Effector CD8-positive, alpha-beta T cell (primary cell): ENCODE data around the gene ALOX15.
"Not testable (repeated sequence)": the region's sequence is repeated elsewhere in the genome, so short reads cannot be mapped to it uniquely, and the experiment has no call there.

Experiments
- DNase-seq: peaks from one replicate; lab custom pipeline; 2025; lab: John Stamatoyannopoulos, UW
- total RNA-seq, 4 experiments: gene quantifications; one replicate each; lab custom pipeline; 2026; lab: John Stamatoyannopoulos, UW

ALOX15 gene, protein sequence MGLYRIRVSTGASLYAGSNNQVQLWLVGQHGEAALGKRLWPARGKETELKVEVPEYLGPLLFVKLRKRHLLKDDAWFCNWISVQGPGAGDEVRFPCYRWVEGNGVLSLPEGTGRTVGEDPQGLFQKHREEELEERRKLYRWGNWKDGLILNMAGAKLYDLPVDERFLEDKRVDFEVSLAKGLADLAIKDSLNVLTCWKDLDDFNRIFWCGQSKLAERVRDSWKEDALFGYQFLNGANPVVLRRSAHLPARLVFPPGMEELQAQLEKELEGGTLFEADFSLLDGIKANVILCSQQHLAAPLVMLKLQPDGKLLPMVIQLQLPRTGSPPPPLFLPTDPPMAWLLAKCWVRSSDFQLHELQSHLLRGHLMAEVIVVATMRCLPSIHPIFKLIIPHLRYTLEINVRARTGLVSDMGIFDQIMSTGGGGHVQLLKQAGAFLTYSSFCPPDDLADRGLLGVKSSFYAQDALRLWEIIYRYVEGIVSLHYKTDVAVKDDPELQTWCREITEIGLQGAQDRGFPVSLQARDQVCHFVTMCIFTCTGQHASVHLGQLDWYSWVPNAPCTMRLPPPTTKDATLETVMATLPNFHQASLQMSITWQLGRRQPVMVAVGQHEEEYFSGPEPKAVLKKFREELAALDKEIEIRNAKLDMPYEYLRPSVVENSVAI
- 0 to 0.18 (median 0) reads per million in 4 experiments for total RNA-seq

DNA sequence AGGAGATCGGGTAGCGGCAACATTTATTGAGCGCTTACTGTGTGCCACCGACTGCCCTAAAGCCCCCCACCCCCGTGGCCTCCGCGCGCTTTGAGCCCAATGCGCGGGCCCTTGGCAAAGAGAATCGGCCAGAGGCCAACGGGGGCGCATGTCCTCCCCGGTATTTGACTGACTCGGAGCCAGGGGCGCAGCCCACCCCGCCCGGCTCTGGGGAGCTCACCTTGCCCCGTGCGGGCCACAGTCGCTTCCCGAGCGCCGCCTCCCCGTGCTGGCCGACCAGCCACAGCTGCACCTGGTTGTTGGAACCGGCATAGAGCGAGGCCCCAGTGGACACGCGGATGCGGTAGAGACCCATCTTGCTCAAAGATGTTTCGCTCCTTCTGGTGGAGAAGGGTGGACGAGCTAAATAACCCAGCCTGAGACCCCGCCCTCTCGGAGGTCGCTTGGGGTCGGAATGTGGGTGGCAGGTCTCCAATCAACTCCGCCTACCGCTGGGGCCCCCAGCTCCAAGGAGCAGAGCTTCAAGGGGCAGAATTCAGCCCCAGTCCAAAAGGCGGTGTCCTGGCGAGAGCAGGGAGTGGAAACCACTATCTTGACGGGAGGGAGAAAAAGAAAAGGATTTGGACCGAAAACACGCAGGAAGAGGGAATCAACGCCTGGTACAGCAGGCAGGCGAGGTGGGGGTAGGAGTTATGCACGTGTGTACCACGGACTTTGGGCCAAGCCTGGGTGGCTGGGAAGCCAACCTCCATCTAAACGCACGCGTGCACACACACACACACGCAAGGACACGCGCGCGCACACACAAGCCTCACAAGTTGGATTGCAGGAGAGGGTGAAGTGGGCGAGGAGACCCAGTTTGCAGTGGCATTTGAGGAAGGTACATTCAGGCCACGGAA, at the start of gene ALOX15:
ALOX15 (minus strand) TSS at position 382 of the 899 bp plus-strand sequence; CDS start at position 355, 27 bp downstream.
- DNase-seq = no peak

DNA sequence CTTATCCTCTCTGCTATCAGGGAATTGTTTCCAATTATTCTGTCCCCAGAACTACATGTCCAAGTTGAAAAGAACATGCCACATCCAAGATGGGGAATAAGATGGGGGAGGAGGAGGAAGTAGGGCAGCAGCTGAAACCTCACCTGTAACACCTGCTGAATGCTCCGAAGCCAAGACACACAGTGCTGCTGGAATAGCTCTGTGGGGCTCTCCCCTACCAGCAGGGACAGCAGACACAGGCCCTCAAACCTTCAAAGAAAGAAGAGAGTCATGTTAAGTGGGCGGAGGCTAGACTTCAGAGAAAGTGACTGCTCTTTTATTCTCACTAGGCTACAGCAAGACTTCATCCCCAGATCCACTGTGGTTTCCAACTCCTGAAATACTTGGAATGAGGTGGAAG, 49.3 kb upstream of the ALOX15 start:
- no peak for DNase-seq

DNA sequence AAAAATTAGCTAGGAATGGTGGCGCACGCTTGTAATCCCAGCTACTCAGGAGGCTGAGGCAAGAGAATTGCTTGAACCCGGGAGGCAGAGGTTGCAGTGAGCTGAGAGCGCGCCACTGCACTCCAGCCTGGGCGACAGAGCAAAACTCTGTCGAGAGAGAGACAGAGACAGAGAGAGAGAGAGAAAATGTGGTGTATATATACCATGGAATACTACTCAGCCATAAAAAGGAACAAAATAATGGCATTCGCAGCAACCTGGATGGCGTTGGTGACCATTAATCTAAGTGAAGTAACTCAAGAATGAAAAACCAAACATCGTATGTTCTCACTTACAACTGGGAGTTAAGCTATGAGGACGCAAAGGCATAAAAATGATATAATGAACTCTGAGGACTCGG, 48.4 kb upstream of the ALOX15 start:
- not testable (repeated sequence) for DNase-seq

DNA sequence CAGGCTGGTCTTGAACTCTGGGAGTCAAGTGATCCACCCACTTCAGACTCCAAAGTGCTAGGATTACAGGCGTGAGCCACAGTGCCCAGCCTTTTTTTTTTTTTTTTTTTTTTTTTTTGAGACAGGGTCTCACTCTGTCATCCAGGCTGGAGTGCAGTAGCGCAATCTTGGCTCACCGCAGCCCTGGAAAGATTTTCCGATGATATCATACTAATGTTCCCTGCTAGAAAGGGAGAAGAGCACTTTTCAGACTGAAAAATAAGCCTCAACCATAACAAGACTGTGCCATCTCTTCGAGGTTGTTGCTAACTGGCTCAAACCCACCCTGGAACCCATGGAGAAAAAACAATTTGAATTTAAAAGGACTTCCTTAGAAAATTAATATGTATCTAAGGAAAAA, 42.3 kb upstream of the ALOX15 start:
- DNase-seq = not testable (repeated sequence)

DNA sequence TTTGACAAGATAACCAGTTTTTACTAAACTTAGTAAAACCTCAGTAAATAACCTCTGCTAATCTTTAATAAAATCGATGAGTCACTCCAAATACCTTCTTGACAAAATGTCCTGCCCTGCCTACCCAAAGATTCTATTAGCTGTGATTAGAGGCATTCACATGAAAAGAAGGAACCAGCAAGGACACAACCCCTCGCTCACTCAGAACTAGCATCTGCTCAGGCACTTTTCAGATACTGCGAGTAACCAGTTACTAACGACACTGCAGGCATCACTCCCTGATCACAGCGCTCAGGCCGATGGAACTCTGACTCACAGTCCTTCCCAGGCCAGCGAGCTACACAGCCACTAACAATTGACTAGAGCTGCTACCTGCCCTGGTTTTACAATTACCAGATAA, 38.2 kb upstream of the ALOX15 start:
- no peak for DNase-seq

DNA sequence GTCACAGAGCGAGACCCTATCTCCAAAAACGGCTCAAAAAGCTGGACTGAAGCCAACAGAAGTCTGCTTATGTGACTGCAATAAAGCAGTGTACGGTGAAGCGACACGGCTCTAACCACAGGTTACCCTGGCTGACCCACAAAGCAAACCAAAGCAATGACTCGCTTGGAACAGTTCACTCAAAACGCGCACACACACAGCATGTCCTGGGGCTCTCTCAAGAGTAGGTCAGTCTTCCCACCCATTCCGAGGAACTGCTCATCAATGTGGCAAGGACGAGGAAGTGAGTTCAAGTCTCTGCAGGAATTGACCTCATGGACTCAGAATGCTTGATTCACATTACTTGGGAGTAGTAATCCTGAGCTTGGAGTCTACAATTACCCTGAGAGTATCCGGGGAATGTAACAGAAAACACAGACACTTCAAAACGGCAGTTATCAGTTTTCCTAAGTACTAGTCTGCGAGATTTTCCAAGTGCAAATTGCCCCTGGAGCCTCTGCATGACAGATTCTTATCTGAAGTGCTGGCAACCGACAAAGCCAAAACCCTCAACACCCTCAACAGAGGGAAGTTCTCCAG, 37.1 kb upstream of the ALOX15 start:
- DNase-seq = no peak

DNA sequence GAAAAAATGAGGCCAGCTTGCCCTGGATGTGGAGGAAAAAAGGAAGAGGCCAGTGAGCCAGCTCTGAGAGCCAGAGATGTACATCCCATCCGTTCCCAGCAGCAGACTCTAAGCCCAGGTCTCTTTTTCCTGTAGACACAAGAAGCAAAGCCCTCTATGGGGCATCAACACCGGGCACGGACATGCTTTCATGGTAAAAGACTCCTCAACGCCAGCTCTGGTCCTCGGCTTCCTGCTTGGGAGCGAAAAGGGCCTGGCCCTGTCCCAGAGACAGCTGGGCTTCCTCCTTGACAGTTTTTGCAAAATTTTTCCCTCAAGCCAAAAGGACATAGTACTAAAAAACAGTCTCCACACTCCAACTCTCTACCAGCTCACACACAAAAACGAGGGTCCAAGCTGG, 35.3 kb upstream of the ALOX15 start:
- no peak for DNase-seq

DNA sequence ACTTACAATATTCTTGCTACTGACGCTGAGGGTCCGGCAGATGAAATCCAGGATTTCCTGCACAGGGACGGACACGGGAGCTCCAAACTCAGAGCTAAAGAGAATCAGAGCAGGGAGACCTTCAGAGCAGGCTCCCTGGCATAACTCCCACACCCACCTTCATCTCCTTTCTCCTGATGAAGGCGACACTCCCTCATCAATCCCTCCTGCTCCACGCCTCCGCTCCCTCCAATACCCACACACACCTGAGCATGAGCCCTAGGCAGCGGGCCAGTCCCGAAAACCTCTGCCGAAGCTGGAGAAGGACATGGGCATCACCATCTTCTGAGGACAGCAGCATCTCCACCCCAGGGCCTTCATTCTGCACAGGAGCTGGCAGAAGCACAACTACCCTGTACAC, 34.3 kb upstream of the ALOX15 start:
- no peak for DNase-seq

DNA sequence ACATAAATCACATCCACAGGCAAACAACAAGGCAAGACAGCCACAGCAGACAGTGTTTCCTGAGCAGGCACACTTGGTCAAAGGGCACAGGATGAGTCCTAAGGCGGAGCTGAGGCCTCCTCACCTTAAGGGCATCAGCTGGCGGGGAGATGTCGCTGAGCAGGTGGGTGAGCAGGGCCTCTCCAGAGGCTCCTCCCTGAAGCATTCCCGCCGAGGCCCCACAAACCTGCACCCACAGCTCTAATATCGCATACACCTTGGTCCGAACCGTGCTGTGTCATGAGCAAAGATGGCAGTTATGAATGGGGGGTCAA, 33.2 kb upstream of the ALOX15 start:
- no peak for DNase-seq

DNA sequence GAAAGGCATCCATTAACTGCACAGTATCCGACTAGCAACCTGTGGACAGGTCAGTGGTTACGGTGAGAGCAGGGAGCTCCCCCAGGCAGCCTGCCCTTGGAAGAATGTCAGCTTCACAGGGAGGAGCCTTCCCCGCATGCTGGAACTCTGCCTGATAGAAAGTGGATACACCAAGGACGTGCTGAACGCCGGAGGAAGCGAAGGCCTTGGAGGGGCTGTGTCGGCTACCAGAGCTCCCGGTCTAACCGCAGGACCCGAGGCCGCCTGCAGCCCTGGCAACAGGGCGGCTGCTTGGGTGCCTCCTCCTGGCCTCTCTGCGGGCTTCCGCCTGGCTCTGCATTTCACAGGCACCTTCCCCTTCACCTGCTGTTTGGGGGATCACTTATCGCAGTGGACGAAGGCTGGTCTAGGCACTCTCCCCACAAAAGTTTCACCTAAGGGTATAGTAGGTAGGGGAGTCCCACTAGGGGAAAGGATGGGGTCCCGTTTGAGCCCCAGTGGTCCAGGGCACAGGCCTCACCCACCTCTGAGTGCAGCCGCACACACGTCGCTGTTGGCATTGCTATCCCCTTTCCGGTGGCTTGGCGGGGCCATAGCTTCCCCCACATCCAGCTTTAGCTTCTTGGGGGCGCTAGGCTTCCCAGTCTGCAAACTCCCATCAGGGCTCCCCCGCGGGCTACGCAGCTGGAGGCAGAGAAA, 32.7 kb upstream of the ALOX15 start:
- DNase-seq = no peak

DNA sequence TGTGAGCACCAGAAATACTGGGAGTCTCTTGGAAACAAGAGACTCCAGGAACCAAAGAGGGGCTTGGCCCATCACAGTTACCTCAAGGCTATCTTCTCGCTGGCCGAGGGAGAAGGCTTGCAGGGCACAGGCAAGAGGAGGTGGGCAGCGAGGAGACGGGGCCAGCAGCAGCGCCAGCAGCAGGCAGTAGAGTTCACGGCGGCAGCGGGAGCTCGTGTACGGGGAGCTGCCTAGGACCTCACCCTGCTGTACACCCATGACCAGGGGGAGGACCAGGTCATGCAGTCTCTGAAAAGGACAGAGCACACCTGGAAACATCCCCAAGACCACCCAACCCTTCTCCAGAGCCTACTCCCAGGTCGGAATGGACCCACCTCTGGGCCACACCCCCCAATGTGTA, 31.7 kb upstream of the ALOX15 start:
- DNase-seq = no peak

DNA sequence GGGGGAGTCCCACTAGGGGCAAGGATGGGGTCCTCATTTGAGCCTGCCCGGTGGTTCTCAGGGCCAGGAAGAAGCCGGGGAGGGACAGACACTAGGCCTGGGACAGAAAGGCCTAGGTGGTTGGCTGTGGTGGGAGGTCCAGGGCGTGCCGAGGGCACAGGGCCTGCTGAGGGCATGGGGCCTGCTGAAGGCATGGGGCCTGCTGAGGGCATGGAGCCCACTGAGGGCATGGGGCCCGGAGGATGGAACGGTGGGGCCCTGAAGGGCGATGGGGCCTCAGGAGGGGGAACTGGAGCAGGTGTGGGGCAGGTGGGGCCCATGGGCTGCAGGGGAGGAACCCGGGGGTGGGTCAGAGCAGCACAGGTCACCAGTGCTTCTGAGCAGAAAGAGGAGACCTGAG, 31.3 kb upstream of the ALOX15 start:
- no peak for DNase-seq

DNA sequence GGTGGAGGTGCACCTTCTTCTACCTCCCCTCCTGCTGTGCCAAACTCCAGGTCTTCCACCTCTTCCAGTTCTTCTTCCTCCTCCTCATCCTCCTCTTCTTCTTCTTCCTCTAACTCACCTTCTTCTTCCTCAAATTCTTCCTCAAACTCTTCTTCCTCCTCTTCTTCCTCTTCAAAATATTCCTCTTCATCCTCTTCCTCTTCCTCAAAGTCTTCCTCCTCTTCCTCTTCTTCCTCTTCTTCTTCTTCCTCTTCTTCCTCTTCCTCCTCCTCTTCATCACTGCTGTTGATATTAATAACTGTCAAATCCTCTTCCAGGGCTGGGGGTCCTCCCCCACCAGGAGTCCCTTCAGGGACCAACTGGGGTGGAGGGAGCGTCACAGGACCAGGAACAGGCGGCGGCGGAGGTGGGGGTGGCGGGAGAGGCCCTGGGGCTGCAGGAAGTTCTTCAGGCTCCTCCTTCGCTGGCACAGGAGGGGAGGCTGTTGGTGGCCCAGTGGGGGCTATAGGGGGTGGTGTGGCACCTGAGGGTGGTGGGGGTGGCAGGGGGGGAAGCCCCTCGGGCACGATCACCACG, 30.7 kb upstream of the ALOX15 start:
- DNase-seq = no peak

DNA sequence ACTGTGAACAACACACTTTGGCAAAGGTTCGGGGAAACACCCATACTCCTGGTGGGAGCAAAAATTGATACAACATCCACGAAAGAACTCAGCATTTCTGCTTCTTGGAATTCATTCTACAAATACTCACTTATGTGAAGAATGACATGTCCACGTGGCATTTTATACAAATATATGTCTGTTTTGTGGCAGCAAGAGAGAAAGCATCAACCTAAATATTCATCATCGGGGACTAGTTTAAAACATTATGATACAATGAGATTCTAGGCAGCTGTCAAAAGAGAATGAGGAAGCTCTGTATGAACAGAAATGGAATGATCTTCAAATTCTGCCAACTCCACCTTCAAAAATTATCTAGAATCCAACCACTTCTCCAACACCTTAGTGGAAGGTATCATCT, 25.7 kb upstream of the ALOX15 start:
- no peak for DNase-seq

DNA sequence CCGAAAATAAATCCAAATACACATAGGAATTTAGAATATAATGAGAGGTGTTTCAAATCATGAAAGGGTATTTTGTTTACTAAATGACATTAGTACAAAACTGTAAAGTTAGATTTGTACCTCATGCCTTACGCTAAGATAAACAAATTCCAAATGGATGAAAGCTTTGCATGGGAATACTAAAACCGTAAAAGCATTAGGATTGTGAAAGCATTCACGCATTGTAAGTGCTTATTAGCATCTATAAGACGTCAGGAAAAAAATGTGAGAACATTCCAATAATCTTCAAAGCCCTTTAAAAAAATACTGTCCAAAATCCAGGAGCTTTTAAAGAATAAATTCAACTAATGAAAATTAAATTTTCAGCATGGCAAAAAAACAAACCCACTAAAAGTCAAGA, 24.8 kb upstream of the ALOX15 start:
- no peak for DNase-seq

DNA sequence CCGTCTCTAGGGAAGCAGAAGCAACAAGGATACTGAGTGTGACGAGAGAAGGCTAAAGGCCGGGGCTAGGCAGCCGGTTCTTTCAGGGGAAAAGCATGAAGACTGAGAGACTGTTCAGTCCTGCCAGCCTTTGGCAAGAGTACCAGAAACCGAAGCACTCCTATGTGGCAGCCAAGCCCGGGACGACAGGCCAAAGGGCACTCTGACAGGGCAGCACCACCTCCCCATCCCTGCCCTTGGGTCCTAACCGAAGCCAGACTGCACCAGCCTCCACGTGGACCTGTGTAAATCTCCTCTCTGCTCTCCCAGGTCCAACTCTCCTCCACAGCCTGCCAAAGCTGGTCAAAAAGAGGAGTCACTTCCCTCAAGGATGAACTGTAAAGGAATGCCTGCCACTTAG, 23.5 kb upstream of the ALOX15 start:
- DNase-seq = no peak

DNA sequence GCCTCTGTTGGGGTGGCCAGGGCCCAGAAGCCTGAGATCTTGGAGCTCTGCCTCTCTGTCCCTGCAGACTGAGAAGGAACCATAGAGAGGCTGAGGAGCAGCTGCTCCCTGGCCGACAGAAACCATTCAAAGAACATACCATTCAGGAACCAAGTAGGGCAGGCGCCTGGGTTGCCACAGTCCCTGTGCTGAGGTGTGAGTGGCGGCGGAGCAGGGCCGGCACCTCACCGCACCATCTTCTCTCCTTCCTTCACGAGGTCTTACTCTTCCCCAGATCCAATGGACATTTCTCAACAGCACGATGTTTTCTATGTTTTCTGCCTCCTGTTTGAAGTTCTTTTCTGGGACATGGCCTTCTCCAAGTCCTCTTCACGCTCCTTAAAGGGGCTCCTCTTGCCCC, 22.8 kb upstream of the ALOX15 start:
- no peak for DNase-seq

DNA sequence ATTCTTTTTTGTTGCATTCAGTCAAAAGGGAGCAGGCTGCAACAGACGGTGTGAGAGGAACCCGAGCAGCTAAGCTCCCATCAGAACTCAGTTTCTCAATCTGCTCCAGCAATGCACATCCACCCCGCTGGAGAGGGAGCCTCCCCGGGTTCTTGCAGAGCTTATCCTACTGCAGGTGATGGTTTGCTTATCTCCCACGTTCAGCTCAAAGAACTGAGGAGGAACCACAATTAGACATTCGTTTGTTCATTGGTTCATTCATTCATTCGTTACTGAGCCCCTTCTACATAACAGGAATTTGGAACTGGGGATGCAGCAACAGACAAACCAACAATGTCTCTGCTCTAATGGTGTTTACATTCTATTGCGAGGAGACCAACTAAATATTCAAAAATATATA, 22.2 kb upstream of the ALOX15 start:
- DNase-seq = no peak

DNA sequence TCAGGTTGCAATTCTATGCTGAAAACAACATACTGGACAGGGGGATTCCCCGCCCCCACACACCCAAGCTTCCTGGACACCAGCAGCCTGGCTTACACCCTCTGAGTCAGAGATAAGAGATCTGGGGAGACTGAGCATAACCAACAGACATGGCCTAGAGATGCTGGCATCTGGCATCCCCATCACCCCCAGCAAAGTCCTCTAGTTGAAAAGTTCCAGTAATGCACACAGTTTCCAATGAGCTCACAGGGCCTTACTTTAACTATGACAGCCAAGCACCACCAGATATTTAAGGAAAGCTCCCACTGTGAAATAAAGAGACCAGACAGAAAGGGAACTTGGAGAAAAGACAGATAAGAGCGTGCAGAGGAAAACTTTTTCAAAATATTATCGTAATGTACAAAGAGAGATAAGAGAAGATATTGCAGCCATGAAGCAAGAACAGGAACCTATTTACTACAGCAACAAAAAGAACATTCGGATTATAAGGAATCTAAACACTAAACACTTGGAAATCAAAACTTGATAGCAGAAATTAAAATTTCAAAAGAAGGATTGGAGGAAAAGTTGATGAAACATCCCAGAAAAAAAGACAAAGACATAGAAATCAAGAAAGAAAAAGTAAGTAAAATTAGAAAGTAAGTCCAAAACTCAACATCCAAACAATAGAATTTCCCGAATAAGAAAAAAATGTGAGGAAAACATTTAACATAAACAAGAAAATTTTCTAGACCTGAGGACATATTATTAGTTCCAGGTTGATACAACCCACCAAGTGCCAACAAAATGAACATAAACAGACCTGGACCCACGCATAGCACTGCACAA, 17.2 kb upstream of the ALOX15 start:
- DNase-seq = no peak

DNA sequence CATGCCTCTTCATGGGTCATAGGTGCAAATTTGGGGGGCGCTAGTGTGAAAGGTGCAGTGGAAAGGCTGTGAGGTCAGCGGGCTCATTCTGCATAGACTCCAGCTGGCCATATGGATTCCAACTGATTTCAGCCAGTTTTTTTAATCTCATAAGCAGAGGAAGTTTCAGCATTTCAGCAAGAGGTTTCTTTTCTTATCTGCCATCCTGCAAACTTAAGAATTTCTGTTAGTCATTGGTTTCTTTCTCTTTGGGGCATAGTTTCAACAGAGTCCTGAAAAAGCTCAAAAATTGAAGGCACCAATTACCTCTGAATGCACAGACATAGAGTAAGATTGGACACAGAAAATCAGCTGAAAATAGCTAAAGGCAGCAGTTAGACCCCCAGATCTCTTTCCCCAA, 16.2 kb upstream of the ALOX15 start:
- DNase-seq = no peak
